NB4 (cell line): ENCODE measurements around the gene ZNF334.
A peak's percentile ranks its signal among the peaks of the same experiment; 100 is the strongest.

Experiments used
- DNase-seq: peaks from one replicate; pipeline ENCODE4 v3.0.0; 2010; ENCODE audit warnings: low read depth
- H3K4me3 ChIP-seq: one replicate; pipeline ENCODE4 v1.5.1; 2011; ENCODE audit warnings: mild to moderate bottlenecking, low read depth, low read length, moderate library complexity
- MYC ChIP-seq: IDR thresholded peaks from 2 replicates; pipeline ENCODE4 v1.6.1; 2011; ENCODE audit warnings: low read depth, low read length
- POLR2A ChIP-seq: IDR thresholded peaks from 2 replicates; pipeline ENCODE4 v1.6.1; 2011; ENCODE audit warnings: mild to moderate bottlenecking; ENCODE audit not compliant: insufficient read length; ENCODE audit errors: extremely low read depth
- TF ChIP-seq, protein P1 (sequence below): IDR thresholded peaks from 2 replicates; pipeline ENCODE4 v1.6.1; 2011; ENCODE audit warnings: low read depth, low read length
- TF ChIP-seq, protein P2 (sequence below): IDR thresholded peaks from one replicate; pipeline ENCODE4 v1.5.1; 2012; ENCODE audit warnings: low read depth, low read length

Gene ZNF334

DNA sequence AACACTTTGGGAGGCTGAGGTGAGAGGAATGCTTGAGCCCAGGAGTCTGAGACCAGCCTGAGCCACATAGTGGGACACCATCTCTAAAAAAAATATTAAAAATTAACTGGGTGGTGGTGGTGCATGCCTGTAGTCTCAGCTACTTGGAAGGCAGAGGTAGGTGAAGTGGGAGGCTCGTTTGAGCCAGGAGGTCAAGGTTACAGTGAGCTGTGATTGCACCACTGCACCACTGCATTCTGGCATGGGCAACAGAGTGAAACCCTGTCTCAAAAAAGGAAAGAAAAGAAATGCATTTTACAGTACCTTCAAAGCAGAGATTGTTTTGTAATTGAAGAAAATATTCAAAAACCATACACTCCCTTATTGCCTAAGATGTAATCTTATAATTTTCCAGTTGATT lies 30.6 kb upstream of the ZNF334 start:
- TF ChIP-seq, protein P1, sequence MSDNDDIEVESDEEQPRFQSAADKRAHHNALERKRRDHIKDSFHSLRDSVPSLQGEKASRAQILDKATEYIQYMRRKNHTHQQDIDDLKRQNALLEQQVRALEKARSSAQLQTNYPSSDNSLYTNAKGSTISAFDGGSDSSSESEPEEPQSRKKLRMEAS: no peak
- TF ChIP-seq POLR2A: no peak
- TF ChIP-seq, protein P2, sequence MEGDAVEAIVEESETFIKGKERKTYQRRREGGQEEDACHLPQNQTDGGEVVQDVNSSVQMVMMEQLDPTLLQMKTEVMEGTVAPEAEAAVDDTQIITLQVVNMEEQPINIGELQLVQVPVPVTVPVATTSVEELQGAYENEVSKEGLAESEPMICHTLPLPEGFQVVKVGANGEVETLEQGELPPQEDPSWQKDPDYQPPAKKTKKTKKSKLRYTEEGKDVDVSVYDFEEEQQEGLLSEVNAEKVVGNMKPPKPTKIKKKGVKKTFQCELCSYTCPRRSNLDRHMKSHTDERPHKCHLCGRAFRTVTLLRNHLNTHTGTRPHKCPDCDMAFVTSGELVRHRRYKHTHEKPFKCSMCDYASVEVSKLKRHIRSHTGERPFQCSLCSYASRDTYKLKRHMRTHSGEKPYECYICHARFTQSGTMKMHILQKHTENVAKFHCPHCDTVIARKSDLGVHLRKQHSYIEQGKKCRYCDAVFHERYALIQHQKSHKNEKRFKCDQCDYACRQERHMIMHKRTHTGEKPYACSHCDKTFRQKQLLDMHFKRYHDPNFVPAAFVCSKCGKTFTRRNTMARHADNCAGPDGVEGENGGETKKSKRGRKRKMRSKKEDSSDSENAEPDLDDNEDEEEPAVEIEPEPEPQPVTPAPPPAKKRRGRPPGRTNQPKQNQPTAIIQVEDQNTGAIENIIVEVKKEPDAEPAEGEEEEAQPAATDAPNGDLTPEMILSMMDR: no peak
- TF ChIP-seq MYC: no peak
- no peak for DNase-seq
- no peak overlapping the region for H3K4me3 ChIP-seq

DNA sequence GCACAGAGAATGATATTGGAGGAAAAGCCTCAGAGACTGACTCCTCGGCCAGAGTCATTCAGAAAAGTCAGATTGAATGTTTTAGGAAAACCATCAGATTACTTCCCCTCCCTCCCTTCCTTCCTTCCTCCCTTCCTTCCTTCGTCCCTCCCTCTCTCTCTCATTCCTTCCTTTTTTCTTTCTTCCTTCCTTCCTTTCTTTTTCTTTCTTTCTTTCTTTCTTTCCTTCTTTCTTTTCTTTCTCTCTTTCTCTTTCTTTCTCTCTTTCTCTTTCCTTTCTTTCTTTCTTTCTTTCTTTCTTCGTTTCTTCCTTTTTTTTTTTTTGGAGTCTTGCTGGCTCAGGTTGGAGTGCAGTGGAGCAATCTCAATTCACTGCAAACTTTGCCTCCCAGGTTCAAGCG lies 29.7 kb upstream of the ZNF334 start:
- TF ChIP-seq, protein P1: no peak
- TF ChIP-seq MYC (no peak), POLR2A (no peak)
- TF ChIP-seq, protein P2: no peak
- no peak for DNase-seq
- H3K4me3 ChIP-seq: no peak overlapping the region

DNA sequence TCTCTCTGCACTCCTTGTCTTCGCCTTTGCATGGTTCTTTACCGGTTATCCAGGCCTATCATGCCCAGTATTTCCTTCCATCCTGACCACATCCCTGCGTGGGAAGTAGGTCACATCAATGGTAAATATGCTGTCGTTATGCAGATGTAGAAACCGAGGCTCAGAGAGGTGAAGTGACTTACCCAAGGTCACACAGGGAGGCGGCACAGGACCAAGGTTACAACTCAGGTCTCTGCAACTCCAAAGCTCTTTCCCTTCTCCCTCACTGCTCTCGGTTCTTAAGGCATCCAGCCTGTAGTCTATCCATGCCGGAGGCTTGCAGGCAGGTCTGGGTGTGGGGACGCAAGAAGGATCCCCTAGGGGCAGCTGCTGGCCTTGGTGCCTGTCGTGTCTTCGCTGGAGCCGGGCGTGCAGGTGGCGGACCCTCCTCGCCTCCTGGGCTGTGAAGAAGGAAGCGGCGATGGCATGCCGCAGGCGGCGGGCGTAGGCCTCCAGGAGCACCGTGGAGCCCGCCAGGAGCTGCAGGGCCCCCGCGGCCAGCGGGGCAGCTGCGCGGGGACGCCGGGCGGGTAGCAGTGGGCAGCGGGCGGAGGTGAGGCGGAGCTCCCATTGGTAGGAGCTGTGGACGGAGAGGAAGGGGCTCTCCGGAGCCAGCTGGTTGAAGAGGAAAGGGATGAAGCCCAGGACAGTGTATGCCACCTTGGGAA lies 28.0 kb upstream of the ZNF334 start:
- no peak for DNase-seq
- TF ChIP-seq, protein P1: no peak

DNA sequence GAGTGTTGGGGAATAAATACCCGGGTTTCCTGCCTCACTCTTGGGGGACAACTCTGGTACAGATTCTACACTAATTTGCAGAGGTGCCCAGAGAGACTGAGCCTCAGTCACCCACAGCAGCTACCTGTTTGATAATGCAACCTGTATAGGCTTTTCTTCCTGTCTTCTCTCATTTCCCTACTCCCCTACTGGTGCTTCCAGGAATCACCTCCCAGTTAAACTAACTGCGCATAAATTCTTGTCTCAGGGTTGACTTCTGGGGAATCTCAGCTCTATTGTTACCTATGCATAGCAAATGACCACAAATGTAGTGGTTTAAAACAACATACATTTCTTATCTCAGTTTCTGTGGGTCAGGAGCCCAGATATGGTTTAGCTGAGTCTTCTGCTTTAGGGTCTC lies 25.8 kb upstream of the ZNF334 start:
- no peak for TF ChIP-seq MYC
- TF ChIP-seq, protein P1: no peak
- TF ChIP-seq, protein P2: no peak
- no peak for TF ChIP-seq POLR2A

More for the DNA sequence above, 28.0 kb upstream of the ZNF334 start:
- H3K4me3 ChIP-seq: no peak overlapping the region

DNA sequence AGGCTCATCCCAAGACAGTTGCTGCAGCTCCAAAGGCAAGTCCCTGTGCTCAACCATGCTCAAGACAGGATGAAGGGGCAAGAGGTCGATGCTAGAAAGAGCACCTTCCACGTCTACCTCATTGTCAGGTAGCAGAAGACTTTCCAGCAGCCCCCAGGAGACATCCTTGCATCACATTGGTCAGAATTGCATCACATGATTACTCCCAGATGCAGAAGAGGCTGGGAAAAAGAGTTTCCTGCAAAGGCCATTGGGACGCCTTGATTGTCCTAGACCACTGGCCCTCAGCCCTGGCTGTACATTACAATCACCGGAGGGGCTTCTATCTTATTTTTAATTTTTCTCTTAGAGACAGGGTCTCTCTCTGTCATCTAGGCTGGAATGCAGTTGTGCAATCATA lies 17.3 kb upstream of the ZNF334 start:
- no peak overlapping the region for H3K4me3 ChIP-seq
- TF ChIP-seq, protein P2: no peak
- TF ChIP-seq, protein P1: no peak
- TF ChIP-seq POLR2A (no peak), MYC (no peak)
- no peak for DNase-seq

More for the DNA sequence above, 25.8 kb upstream of the ZNF334 start:
- DNase-seq: no peak
- no peak overlapping the region for H3K4me3 ChIP-seq

DNA sequence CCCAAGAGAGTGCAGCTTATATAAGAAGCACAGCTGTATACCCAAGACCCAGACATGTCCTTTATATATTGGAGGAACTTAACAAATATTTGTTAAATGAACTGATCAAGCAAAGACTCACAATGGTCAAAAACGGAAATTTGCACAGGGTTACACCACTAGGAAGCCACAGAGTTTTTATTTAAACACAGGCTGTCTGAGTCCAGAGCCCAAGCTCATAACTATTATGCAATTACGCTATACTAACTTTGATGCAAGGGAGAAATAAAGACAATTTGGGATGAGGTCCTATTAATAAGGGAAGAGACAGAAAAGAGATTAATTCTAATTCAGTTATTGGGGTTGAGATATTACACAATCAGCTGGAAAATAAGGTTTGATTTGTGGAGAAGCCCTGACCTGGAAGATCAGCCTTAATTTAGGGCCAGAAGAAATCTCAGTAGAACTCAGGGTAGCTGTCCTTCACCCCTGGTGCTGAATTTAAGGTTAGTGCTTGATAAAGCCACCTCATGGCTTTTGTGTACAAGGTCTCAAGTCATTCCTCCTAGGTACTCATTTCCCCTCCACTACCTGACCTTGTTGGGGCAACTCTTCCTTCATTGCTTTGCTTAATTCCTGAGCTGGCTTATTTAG lies 10.5 kb upstream of the ZNF334 start:
- H3K4me3 ChIP-seq: no peak overlapping the region
- TF ChIP-seq, protein P1: peak; percentile 25; the same call in 1 of the 2 replicates
- TF ChIP-seq POLR2A (no peak), MYC (0 out of 2 replicates have a peak, but pooled peaks have one; percentile 17)
- DNase-seq: peak; percentile 52
